ENCODE data around the gene SRPRB.

SRPRB gene

GRCh38 chr3:133828576-133829309, 23.1 kb downstream of the SRPRB start:
- DNase-seq = no peak

- DNase-seq = no peak
Observed at GRCh38 chr3:133829310-133829707, 23.7 kb downstream of the SRPRB start.

GRCh38 chr3:133830071-133830470, 24.5 kb downstream of the SRPRB start:
- no peak for DNase-seq

- no peak for DNase-seq
Observed at GRCh38 chr3:133831966-133832801, 26.6 kb downstream of the SRPRB start.

- DNase-seq = no peak
Observed at GRCh38 chr3:133832802-133833144, 27.2 kb downstream of the SRPRB start.

GRCh38 chr3:133833267-133833666, 27.7 kb downstream of the SRPRB start:
- no peak for DNase-seq

GRCh38 chr3:133833880-133834620, 28.4 kb downstream of the SRPRB start:
- no peak for DNase-seq

- no peak for DNase-seq
Observed at GRCh38 chr3:133834621-133835417, 29.2 kb downstream of the SRPRB start.

- no peak for DNase-seq
Observed at GRCh38 chr3:133835418-133835743, 29.8 kb downstream of the SRPRB start.

- no peak for DNase-seq
Observed at GRCh38 chr3:133835961-133836360, 30.3 kb downstream of the SRPRB start.

GRCh38 chr3:133836497-133837158, 31.0 kb downstream of the SRPRB start:
- no peak for DNase-seq

- DNase-seq = peak; percentile 34
Observed at GRCh38 chr3:133837487-133838295, 32.1 kb downstream of the SRPRB start.

GRCh38 chr3:133838296-133838789, 32.7 kb downstream of the SRPRB start:
- no peak for DNase-seq

- DNase-seq = peak; percentile 40
Observed at GRCh38 chr3:133838916-133839800, 33.5 kb downstream of the SRPRB start.

- no peak for DNase-seq
Observed at GRCh38 chr3:133840055-133840737, 34.6 kb downstream of the SRPRB start.

- no peak for DNase-seq
Observed at GRCh38 chr3:133840767-133841166, 35.2 kb downstream of the SRPRB start.

- DNase-seq = no peak
Observed at GRCh38 chr3:133841196-133841595, 35.6 kb downstream of the SRPRB start.

- DNase-seq = no peak
Observed at GRCh38 chr3:133842158-133842557, 36.5 kb downstream of the SRPRB start.

GRCh38 chr3:133843634-133844033, 38.0 kb downstream of the SRPRB start:
- DNase-seq = no peak

GRCh38 chr3:133845127-133845526, 39.5 kb downstream of the SRPRB start:
- no peak for DNase-seq
